ENCODE results near the gene COL4A3.

The COL4A3 gene

GRCh38 chr2:227257820-227258219, 93.4 kb downstream of the COL4A3 start:
- ATAC-seq, result no peak
- TF ChIP-seq ZC3H10 (CRISPR knock-in tag; IDR thresholded peaks at IDR 0.05) (no peak), TOX (CRISPR knock-in tag; IDR thresholded peaks at IDR 0.05; ENCODE audit: borderline replicate concordance) (no peak), GLIS3 (CRISPR knock-in tag; IDR thresholded peaks at IDR 0.05) (no peak), SNAI2 (CRISPR knock-in tag; IDR thresholded peaks at IDR 0.05) (no peak), TSHZ2 (CRISPR knock-in tag; IDR thresholded peaks at IDR 0.05) (no peak), CSRNP3 (CRISPR knock-in tag; IDR thresholded peaks at IDR 0.05) (no peak), TCF4 (CRISPR knock-in tag; IDR thresholded peaks at IDR 0.05; ENCODE audit: borderline replicate concordance) (no peak), ZFP30 (CRISPR knock-in tag; IDR thresholded peaks at IDR 0.05) (no peak), ZFP3 (CRISPR knock-in tag; IDR thresholded peaks at IDR 0.05) (no peak), PPARA (CRISPR knock-in tag; IDR thresholded peaks at IDR 0.05; ENCODE audit: borderline replicate concordance) (no peak), ARNTL (CRISPR knock-in tag; IDR thresholded peaks at IDR 0.05; ENCODE audit: borderline replicate concordance, low read depth) (no peak), ESRRG (CRISPR knock-in tag; IDR thresholded peaks at IDR 0.05) (no peak), ZNF565 (CRISPR knock-in tag; conservative IDR thresholded peaks at IDR 0.05; ENCODE audit: low read depth) (no peak), BACH2 (CRISPR knock-in tag; IDR thresholded peaks at IDR 0.05; ENCODE audit: borderline replicate concordance) (no peak), OSR1 (CRISPR knock-in tag; IDR thresholded peaks at IDR 0.05) (no peak), CSDC2 (CRISPR knock-in tag; IDR thresholded peaks at IDR 0.05) (no peak), PATZ1 (CRISPR knock-in tag; IDR thresholded peaks at IDR 0.05; ENCODE audit: borderline replicate concordance) (no peak), ZNF8 (CRISPR knock-in tag; IDR thresholded peaks at IDR 0.05) (no peak), ZNF70 (CRISPR knock-in tag; IDR thresholded peaks at IDR 0.05) (no peak), ISL1 (CRISPR knock-in tag; IDR thresholded peaks at IDR 0.05) (no peak)

- TF ChIP-seq OSR1 (CRISPR knock-in tag; IDR thresholded peaks at IDR 0.05), result no peak
- no peak for TF ChIP-seq ARNTL (CRISPR knock-in tag; IDR thresholded peaks at IDR 0.05; ENCODE audit: borderline replicate concordance, low read depth)
- no peak for TF ChIP-seq ZNF70 (CRISPR knock-in tag; IDR thresholded peaks at IDR 0.05)
- TF ChIP-seq ZNF8 (CRISPR knock-in tag; IDR thresholded peaks at IDR 0.05), result no peak
- TF ChIP-seq ISL1 (CRISPR knock-in tag; IDR thresholded peaks at IDR 0.05), result no peak
- no peak for TF ChIP-seq SNAI2 (CRISPR knock-in tag; IDR thresholded peaks at IDR 0.05)
- TF ChIP-seq RARB (CRISPR knock-in tag; IDR thresholded peaks at IDR 0.05), result no peak
- TF ChIP-seq PATZ1 (CRISPR knock-in tag; IDR thresholded peaks at IDR 0.05; ENCODE audit: borderline replicate concordance), result no peak
- TF ChIP-seq ZNF565 (CRISPR knock-in tag; conservative IDR thresholded peaks at IDR 0.05; ENCODE audit: low read depth), result no peak
- TF ChIP-seq TSHZ2 (CRISPR knock-in tag; IDR thresholded peaks at IDR 0.05), result no peak
- ATAC-seq, result no peak
These were observed 95.6 kb downstream of the COL4A3 start for GRCh38 chr2:227260041-227260440.

All from SK-N-SH treated with all-trans-retinoic acid at 6 μM for 48 hours (cell line).